Kidney tubule cell (primary cell): Measurements from ENCODE around the gene CDK14.

ENCODE experiments used
- DNase-seq: peaks from one replicate; pipeline ENCODE4 v3.0.0-alpha.2; 2018; ENCODE audit warnings: low spot score

CDK14 gene

DNA sequence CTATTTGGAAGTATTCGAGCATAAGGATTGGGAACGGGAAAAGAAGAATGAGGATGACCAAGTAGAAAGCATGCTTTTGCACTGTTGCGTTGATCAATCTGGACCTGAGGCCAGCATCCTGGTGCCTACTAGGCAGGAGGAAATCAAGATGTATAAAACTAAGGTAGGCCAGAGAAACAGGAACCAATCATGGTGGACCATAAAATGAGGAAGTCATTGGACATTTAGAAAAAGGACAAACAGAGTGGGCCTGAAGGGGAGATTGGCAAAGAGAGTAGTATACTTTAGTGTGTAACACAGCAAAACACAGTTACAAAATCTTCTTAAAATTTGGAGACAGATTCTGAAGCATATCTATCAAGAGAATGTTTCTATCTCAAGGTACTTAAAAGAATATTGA, 497.1 kb downstream of the CDK14 start:
- DNase-seq = no peak

DNA sequence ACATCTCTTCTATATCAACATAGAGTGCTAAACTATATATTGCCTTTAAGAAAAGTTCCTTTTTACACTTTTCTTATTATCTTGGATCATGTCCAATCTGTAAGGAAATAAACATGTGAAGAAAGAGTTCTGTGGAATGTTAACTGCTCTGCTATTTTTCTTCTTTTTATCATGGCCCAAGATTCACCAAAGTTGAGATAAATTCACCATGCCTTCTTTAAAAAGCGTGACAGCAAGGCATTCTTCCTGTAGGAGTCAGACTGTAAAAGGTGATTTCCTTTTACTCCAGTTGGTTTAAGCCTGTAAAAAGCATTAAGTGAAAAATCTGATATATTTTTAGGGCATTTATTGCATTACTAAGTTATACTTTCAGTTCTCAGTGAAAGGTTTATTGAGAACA, 502.4 kb downstream of the CDK14 start:
- peak; percentile 6 for DNase-seq

DNA sequence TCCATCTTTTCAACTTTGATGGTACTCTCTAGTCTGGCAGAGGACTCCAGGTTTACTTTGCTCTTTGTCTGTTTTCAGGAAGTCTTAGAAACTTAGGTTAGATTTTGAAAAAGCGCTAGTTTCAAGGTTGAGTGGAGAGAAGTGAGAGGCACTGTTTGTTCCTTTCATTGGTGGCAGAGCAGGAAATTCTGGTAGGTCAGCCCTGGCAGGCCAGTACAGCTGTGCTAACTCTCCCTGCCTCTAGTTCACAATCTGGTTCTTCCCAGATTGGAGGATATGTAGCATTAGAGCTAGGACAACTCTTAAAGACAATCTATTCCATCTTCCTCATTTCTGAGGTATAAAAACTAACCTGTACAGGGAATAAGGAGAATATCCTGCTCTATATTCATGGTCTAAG, 507.2 kb downstream of the CDK14 start:
- DNase-seq = no peak

DNA sequence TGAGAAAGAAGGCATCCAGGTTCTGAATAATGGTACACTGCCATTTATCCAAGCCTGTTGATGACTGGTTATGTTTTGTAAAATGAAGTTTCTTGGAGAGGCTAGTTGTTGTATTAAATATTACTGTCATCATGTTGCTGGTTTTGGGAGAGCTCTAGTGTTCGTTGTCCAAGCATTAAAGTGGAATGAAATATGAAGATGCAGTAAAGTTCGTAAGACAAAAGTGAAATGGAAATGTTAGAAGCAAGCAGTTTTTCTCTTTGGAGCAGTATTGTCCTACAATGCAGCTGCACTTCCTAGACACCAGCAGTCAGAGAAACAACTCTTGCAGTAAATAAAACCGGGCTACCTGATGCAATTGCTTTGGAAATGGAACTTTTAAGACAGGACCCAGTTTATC, 511.3 kb downstream of the CDK14 start:
- no peak for DNase-seq

DNA sequence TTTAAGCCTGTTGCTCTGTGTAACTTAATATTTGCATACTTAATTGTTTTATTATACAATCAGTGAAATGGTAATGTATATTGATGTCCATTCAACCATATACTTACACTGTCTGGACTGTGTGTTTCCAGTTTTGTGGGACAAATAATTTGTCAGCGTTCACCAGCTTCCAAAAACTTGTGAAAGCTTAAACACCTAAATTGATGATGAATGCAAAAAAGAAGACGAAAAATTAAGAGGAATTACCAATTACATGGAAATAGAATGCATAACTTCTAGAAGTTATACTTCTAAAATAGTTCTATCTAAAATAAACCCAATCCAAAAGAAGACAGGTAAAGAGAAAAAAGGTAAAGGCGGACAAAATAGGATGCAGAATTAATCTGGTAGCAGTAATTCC, 513.1 kb downstream of the CDK14 start:
- DNase-seq = no peak

DNA sequence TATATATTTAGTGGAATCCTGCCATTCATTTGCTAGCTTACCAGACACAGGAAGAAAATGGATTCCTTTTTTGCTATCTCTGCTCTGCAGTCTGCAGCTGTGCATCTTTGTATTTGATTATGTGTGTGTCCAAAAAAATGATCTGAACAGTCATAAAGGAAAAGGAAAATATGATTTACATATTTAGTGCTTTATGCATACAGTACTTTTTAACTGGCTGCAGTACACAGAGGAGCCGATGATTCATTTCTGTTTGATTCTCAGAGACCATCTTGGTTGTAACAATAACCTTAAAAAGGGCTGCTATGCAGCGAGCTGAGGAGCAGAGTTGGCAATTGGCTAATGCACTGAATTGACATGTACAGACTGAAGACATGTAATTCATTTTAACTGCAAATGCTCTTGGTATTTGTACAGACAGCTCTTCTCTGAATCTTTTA, 516.8 kb downstream of the CDK14 start:
- DNase-seq = no peak

DNA sequence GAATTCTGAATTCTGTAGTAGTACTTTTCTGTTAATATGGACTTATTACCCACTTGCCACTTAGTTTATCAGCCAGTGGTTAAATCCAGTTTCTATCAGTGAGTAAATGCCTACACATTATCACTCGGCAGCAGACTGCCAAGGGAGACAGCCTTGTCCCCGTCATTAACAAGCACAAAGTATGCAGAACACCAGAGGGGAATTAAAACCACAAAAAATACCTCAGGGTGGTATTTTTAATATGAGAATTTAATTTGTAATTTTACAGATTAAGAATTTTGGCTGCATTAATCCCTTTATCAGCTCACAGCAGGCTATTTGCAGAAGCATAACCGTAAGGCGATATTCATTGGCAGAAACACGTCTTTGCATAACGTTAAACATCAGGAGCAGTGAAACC, 518.1 kb downstream of the CDK14 start:
- no peak for DNase-seq

DNA sequence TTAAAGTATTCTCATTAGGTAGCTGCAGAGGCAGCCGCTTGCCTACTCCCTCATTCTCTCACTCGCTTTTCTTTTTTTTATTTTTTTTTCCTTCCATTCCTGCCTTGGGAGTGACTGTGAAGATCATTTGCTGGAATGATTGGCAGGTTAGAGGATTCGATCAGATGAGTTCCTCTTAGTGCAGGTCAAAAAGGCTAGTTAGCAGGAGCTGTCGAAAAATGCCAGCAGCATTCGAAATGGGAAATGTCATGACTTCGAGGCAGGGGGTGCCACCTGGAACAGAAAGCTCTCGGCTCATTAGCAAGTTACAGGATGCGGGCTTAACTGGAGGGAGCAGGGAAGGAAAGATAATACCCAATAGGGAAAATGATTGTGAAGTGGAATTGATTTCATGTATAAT, 530.6 kb downstream of the CDK14 start:
- no peak for DNase-seq

DNA sequence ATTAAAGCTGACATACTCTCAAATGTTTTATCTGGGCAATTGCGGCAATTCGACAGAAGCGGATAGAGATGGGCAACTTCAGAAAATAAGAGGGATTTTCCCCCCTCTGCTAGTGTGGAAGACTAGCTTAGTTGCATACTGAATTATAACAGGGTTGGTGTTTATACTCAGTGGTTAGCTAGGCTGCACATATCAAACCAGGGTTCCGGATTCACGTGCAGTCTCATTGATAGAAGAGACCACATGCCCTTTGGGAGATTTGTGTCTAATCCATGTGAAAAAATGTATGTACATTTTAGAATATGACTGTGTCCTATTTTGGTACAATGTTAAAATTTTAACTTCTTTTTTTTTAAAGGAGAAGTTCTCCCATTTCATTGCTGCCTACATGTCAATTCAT, 531.2 kb downstream of the CDK14 start:
- DNase-seq = no peak

DNA sequence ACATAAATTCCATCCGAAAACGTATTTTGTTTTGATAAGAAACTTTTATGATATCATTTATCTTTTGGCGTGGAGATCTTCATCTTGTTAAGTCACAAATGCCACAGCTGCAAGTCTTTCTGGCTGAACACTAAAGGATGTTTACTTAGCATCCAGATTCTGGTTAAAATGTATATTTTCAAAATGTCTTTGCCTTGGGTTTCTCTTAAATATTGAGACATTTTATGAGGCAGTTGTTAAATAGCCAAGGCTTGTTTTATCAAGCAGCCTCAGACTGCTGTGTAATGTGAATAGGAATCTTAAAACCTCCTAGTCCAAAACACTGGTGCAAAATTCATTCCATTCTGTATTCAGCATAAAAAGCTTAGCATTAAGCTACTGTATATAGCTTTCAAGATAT, 531.8 kb downstream of the CDK14 start:
- no peak for DNase-seq

DNA sequence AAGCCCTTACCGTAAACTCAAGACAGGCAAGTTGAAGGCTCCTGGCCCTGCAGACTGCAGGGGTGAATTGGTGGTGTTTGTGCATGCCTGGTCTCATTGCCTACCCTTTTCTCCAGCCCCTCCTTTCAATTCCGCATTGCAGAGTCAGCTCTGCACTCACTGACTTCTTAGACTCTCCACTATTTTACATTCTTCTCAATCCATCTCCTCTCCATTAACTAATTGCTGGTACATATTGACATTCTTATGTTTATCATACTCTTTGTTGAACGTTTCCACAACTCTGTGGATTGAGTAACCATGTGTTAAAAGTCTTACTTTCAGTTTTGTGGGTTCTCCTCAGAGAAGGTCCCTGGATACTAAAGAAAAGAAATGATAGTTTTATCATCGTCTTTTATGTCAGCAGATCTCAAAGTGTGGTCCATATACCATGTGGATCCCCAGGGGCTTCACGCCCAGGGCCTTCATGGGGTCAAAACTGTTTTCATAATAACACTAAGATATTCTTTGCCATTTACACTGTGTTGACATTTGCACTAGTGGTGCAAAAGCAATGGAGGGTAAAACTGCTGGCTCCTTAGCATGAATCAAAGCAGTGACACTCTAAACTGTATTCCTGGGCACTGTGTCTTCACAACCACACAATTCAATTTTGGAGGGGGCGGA, 532.7 kb downstream of the CDK14 start:
- DNase-seq = peak; percentile 2

DNA sequence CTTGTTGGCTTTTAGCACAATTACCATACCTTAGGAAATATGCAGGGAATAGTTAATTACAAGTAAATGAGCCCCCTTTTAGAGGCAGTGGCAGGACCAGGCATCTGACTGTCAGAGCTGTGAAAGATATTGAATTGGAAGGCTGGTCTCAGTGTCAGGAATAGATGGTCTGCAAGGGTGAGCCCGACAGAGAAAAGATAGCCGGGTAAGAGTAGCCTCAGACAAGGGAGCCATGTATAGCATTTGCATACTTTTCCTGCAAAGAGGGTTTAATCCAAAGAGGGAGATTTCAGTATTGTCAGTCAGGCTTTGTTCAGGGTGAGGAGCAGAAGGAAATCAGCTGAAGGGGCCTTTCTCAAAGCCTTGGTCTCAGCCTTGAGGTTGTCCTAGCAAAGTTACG, 539.2 kb downstream of the CDK14 start:
- DNase-seq = no peak

DNA sequence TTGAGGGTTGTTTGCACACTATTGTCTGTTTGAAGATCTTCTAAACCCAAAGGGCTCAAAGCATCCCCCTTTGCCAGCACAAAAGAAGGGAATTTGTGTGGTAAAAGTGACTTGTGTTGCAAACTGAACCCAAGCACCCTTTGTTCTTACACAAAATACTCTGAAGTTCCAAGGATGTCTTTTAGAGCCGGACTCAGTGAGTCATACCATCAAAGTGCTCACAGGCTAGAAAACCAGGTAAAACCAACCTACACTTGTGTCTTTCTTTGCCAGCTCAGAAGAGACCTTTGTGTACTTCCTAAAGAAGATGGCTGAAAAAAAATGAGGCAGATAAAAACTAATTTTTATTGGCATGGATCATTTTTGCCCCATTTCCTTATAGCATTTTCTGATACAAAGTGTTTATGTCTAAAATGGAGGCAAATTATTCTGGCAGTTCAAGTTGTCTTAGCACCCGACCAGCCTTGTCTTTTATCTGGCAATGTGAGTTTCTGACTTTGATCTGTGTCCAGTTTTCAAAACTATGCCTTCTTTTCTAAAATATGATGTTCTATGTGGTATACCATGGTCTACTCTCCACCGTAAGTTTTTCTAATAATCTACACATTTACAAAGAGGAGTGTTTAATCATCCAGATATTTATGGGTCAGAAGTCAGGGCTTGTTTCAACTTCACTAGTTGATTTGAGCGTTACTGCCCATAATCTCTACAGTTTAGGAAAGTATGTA, 539.7 kb downstream of the CDK14 start:
- peak; percentile 34 for DNase-seq

DNA sequence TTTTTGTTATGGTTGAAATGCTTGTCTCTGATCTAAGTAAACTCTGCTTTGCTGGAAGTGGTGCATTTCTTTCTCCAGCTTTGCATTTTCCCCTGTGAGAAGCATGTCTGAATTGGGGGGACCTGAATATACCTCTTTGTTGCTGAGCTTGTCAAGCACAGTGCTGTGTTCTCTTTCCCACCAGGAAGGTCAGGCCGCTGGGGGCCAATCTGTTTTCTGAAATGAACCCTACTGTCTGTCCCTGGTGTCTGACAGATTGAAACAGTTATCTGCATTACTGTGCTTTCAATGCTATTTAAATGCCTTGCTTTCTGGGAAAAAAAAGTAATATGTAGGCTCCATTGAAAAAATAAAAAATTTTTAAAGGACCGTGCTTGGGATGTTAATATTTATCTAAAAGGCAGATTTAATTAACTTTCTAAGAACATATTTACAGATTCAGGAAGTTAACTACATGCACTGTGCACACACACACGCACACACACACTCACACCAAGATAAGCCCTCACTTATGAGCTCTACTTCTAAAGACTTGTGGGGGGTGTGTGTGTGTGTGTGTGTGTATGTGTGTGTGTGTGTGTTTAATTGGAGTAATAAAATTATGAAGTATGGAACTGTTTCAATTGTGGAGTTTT, 541.1 kb downstream of the CDK14 start:
- peak; percentile 55 for DNase-seq

DNA sequence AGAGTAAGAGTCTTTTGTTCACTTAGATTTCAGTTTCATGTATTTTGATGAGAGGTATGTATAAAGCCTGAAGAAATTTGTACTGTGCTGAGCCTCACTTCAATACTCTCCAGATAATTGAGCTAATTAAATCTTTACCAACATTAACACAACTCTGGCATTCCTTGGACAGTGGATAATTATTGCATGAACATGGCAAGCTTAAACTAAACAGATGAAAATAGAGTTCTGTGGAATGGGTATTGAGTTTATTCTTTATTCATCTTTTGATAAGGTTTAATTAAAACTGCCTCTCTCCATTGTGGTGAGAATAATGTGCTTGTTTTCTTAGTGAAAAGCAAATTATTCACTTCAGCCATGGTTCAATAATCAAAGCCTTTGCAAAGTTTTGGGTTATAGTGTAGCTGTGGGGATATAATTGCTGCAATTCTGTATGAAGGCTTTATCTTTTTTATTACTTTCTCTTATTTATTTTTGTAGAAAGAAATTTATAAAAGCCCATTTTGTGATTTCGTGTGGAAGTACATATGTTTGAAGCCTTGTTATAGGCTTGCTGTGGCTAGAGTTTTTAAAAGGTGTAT, 541.8 kb downstream of the CDK14 start:
- no peak for DNase-seq

DNA sequence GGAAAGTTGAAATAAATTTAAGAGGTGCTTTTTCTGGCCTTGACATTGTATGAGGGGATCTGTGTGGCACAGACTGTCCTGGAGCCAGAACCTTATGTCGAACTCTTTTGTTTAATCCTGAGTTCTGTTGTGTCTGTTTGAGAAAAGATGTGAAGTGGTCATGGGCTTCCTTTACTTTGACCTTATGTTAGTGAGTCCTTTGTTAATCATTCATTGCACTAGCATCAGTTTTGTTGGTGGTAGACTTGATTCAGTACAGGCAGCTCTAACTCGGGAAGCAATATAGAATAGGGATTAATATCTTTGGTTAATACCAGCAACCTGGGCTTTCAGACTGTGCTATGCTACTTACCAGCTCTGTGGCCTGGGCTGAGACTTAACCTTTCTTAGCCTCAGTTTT, 544.2 kb downstream of the CDK14 start:
- DNase-seq = peak; percentile 54

DNA sequence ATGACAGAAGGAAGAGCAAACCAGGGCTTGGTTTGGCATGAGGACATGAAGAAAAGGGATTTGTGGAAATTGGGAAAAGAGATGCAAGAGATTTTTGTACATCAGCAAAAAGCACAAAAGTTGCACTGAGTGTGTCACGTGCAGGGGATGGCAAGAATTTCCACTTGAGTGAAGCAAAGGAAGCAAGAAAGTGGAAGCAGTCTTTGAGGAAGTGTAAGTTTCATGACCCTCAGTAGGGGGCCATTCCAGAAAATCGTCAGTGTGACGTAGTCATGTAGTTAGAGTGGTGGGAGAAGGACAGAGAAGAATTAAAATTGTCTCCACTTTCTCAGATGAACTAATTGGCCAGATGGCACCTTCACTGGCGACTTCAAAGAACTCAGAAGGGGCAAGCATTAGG, 544.9 kb downstream of the CDK14 start:
- peak; percentile 68 for DNase-seq

DNA sequence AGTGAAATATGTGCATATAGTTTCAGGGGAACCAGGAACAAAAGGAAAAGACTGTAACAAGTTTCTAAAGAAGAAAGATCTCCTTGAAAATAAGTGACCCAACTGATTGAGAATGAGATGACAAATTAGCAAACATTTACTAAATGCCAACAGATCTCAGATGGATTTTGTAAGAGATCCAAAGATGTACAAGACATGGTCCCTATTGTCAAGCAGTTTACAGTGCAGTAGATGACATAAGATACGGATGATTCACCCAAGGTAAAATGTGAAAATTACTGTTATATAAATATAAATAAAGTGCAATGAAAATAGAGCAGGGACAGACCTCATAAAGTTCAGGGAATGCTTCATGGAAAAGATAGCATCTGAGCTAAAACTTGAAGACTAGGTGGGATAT, 546.6 kb downstream of the CDK14 start:
- DNase-seq = no peak

DNA sequence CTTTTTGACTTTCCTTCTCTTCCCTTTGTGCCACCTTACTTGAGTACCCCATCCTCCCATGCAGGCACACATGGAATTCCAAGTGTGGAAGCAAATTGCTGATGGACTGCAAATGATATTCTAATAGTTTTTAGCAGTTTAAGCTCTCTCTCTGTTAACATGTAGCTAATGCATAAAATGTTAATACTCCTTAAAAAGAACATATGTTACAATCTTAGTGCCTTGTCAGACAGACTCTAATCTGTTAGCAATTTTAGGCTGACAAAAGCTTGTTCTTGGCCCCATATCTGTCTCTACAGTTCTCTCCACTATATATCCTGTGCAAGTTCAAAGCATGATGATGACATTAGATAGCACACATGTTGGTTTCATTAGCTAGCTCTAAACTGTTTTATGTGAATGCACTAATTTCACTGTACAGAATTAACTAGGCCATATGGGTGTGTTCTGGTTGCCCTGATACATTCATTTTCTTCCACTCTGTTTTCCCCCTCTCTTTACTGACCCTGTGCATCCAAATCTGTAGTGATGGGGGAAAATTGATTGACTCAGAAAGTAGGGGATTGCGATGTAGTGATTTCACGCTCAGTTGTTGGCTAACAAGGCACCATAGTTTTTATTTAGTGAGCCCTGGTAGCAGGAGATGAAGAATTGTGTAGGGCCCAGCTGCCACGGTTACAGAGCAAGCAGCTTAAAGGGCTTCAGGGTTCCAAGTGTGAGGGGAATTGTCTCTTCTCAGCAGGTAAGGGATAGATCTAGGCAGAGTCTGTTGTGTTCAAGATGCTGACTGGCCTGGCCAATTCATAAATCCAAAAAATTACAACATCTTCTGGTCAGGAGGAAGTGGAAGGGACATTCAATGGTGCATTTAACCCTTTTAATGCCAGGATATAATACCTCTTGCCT, 553.5 kb downstream of the CDK14 start:
- no peak for DNase-seq

DNA sequence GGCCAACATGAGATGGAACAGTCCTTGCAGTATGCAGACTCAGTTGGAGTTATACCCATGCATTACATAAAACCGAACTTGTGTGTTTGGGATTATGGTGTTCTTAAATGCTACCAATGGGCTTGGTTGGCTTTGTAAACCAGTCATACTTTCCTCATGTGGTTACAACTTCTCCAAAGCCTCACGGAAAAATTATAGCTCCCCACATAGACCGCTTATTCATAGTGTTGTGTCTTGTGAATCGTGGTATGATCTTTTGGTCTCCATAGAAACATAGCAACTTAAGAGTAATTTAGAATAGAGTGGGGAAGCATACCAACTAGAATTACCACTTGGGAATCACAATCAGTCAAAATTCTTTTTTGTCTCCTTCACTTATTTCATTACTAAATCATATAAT, 555.8 kb downstream of the CDK14 start:
- DNase-seq = no peak

DNA sequence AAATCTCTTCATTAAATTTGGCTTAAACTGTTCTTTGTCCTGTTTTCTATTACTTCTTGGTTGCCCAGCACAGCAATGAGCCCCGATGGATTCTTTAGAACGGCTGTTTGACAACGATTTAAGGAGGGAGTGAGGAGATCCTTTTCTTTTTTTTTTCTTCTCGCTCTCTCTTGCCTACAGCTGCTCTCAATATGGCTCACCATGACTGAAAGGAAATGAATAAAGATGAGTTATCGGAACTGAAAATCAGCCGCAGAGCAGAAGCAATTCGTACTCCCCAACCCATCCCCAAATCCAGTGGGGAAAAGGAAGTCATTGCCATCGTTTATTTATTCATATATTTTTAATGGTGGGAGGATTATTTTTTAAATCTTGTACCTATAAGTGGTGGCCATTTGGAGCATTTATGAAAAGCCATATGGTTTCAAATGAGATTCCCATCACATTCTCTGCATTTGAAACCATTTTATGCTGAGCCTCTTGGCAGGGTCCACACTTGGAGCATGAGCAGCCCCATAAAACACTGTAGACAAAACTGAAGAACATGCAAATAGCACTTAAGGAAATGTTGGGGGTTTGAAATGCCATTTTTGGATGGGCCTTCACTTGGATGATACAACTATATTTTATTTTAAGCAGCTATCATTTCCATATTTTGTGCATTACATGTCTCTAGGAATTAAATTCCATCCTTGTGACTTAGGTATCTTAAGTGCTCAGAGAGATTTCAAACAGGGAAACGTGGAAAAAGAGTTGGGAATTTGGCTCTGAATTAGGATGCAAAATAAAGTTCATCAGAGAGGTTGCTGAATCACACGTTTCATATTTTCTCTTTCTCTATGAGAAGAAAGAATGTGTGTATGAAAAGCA, 560.4 kb downstream of the CDK14 start:
- DNase-seq = no peak
